Stomach (tissue), 9 donors: ENCODE measurements around the gene BABAM2. TPM values are rescaled to one million over a fixed set of nuclear protein-coding genes. Genes with fewer than 3 reads are reported as not detected.

ENCODE experiments used
- DNase-seq, 2 donors: peaks; one replicate each; pipeline versions ENCODE4 v3.0.0 to v3.0.0-alpha.2; 2013 to 2019
- H3K27ac ChIP-seq, 5 donors: fragments of 200-600 bp in 4 of 5; sonication (generic) in 4 of 5; one replicate each; pipeline ENCODE4 v1.5.1; 2013 to 2019; ENCODE audit warnings: mild to moderate bottlenecking in 1 of 5, moderate library complexity in 1 of 5
- H3K27me3 ChIP-seq, 3 donors: fragments of 200-600 bp; sonication (generic); one replicate each; pipeline ENCODE4 v1.5.1; 2017 to 2019; ENCODE audit warnings: mixed run types in 1 of 3
- H3K36me3 ChIP-seq, 4 donors: fragments of 200-600 bp; sonication (generic); 1 replicate in 3 of 4; 2 replicates in 1 of 4; pipeline ENCODE4 v1.5.1; 2016 to 2019
- H3K4me1 ChIP-seq, 4 donors: fragments of 200-600 bp; sonication (generic); one replicate each; pipeline ENCODE4 v1.5.1; 2016 to 2019
- H3K4me3 ChIP-seq, 4 donors: fragments of 200-600 bp; sonication (generic) in 3 of 4; one replicate each; pipeline ENCODE4 v1.5.1; 2016 to 2019; ENCODE audit warnings: mild to moderate bottlenecking in 1 of 4
- H3K9me3 ChIP-seq, 4 donors: fragments of 200-600 bp; sonication (generic); one replicate each; pipeline ENCODE4 v1.5.1; 2016 to 2019
- CTCF ChIP-seq, 7 experiments: fragments of 450-650 bp in 4 of 7; fragments of 200-600 bp in 3 of 7; sonication (generic) in 3 of 7; IDR thresholded peaks; one replicate each; pipeline ENCODE4 v1.5.1; 2016 to 2019; ENCODE audit warnings: antibody characterized with exemption in 7 of 7, control low read depth in 2 of 7, mild to moderate bottlenecking in 1 of 7
- EP300 ChIP-seq: sonication (generic); formaldehyde crosslinking; IDR thresholded peaks from one replicate; pipeline ENCODE4 v1.6.1; 2017; ENCODE audit warnings: antibody characterized with exemption
- POLR2A ChIP-seq, 4 donors: fragments of 450-650 bp; IDR thresholded peaks; one replicate each; pipeline ENCODE4 v1.6.1; 2016; ENCODE audit warnings: antibody characterized with exemption in 4 of 4, control low read depth in 2 of 4, mild to moderate bottlenecking in 1 of 4, moderate library complexity in 1 of 4
- POLR2AphosphoS5 ChIP-seq, 3 donors: sonication (generic); formaldehyde crosslinking; IDR thresholded peaks; one replicate each; pipeline ENCODE4 v1.6.1; 2016; ENCODE audit warnings: antibody characterized with exemption in 3 of 3
- WGBS, 5 donors: extraction: QIAGEN DNeasy Blood & Tissue Kit in 3 of 5; methylation state at CpG; one replicate each; pipeline versions ENCODE4 v1.1.5 to v1.1.7; 2013 to 2018; 5-methylcytosine and 5-hydroxymethylcytosine counted together
- intact Hi-C: fragments of 100-400 bp; cut with DNase I; formaldehyde crosslinking; loops from one replicate; pipeline ENCODE4 v1.15.1; 2023; ENCODE audit warnings: low total_unique reads
- polyA plus RNA-seq, 3 donors: library from polyadenylated mRNA; stranded (reverse); fragments of 200-250 nt; gene quantifications; one replicate each; pipeline ENCODE4 v1.2.3, GENCODE V29; 2013
- total RNA-seq, 5 donors: library from RNA; depleted of rRNA; stranded (reverse); fragments of >200 nt; gene quantifications; one replicate each; pipeline versions ENCODE4 v1.1.0 to v1.2.3, GENCODE V29; 2014 to 2016
- donor health status: healthy with polysubstance abuse.
- donor health status: Bipolar disorder and iron deficiency.
- donor health status: healthy.

The BABAM2 gene
- total and polyA plus RNA-seq, 8 donors, result 14.2 to 41.4 (median 22.8) TPM

- TF ChIP-seq CTCF (IDR thresholded peaks at IDR 0.05), result no peak
- no peak for TF ChIP-seq POLR2AphosphoS5 (IDR thresholded peaks at IDR 0.05)
- no peak for TF ChIP-seq EP300
- TF ChIP-seq POLR2A (IDR thresholded peaks at IDR 0.05), result no peak
- Histone ChIP-seq H3K9me3 (no peaks in the 10 kb centered on the region), H3K4me3 (no peak overlapping the region), H3K4me1 (peaks cover 6 to 21% (median 13%) of the 10 kb centered on the region in 4 donors), H3K27me3 (no peaks in the 10 kb centered on the region), H3K36me3 (peaks cover 0 to 8% (median 2%) of the 10 kb centered on the region in 4 donors), H3K27ac (no peak overlapping the region)
- intact Hi-C loops, result no loop called here
- DNase-seq, result no peak
Measured at GRCh38 chr2:28314968-28315367, 424.4 kb downstream of the BABAM2 start.

- Histone ChIP-seq H3K27ac (no peak overlapping the region), H3K9me3 (no peaks in the 10 kb centered on the region), H3K27me3 (no peaks in the 10 kb centered on the region), H3K36me3 (no peaks in the 10 kb centered on the region), H3K4me3 (no peak overlapping the region), H3K4me1 (peaks cover 6 to 27% (median 19%) of the 10 kb centered on the region in 4 donors)
- 83 to 93% (median 89%) methylated on average over 14 of the region's 14 CpGs for WGBS, 5 donors
- no peak for TF ChIP-seq POLR2A (IDR thresholded peaks at IDR 0.05)
- TF ChIP-seq EP300, result no peak
- no peak for TF ChIP-seq CTCF (IDR thresholded peaks at IDR 0.05)
- no peak for TF ChIP-seq POLR2AphosphoS5 (IDR thresholded peaks at IDR 0.05)
- no peak for DNase-seq
- intact Hi-C loops, result no loop called here
Measured at GRCh38 chr2:28316546-28317335, 426.2 kb downstream of the BABAM2 start.

- Histone ChIP-seq H3K4me3 (no peak overlapping the region), H3K4me1 (peaks cover 6 to 32% (median 19%) of the 10 kb centered on the region in 4 donors), H3K27me3 (no peaks in the 10 kb centered on the region), H3K9me3 (no peaks in the 10 kb centered on the region), H3K36me3 (no peaks in the 10 kb centered on the region), H3K27ac (peak overlapping the region in 2 of 5 donors; percentile 28 to 39)
- TF ChIP-seq CTCF (IDR thresholded peaks at IDR 0.05) (no peak), EP300 (no peak), POLR2AphosphoS5 (IDR thresholded peaks at IDR 0.05) (no peak), POLR2A (IDR thresholded peaks at IDR 0.05) (no peak)
- no peak for DNase-seq
- intact Hi-C loops, result no loop called here
- WGBS, 5 donors, result 83 to 97% (median 94%) methylated on average over 2 of the region's 2 CpGs
Measured at GRCh38 chr2:28317390-28317789, 426.9 kb downstream of the BABAM2 start.

GRCh38 chr2:28318023-28318422, 427.5 kb downstream of the BABAM2 start:
- peak overlapping the region in 4 of 5 donors; percentile 14 to 39 (median 32) for H3K27ac ChIP-seq
- no peak for DNase-seq
- TF ChIP-seq EP300, result no peak
- TF ChIP-seq POLR2A (IDR thresholded peaks at IDR 0.05), result no peak
- TF ChIP-seq CTCF (IDR thresholded peaks at IDR 0.05), result no peak
- no peak for TF ChIP-seq POLR2AphosphoS5 (IDR thresholded peaks at IDR 0.05)
- no peaks in the 10 kb centered on the region for H3K27me3 ChIP-seq
- H3K4me1 ChIP-seq, result peaks cover 6 to 33% (median 19%) of the 10 kb centered on the region in 4 donors
- H3K36me3 ChIP-seq, result no peaks in the 10 kb centered on the region
- no peak overlapping the region for H3K4me3 ChIP-seq
- intact Hi-C loops, result no loop called here
- 80 to 97% (median 82%) methylated on average over 5 of the region's 5 CpGs for WGBS, 5 donors
- H3K9me3 ChIP-seq, result no peaks in the 10 kb centered on the region
